CD4-positive, alpha-beta T cell (primary cell): ENCODE results near the gene PROSER2. TPM values are rescaled to one million over a fixed set of nuclear protein-coding genes. Genes with fewer than 3 reads are reported as not detected.

ENCODE experiments used
- ATAC-seq: fragments of 200-7000 bp; cut with Tn5 transposase; one replicate; pipeline ENCODE4 v1.10.0; 2022; ENCODE audit warnings: mild to moderate bottlenecking; ENCODE audit not compliant: poor library complexity
- CTCF ChIA-PET: fragments of 350-600 bp; sonication (Branson Sonifier 250); formaldehyde crosslinking; loops from one replicate; lab custom pipeline; 2021; ENCODE audit warnings: antibody characterized with exemption, inconsistent platforms; lab: Charles Lee
- POLR2A ChIA-PET: fragments of 350-600 bp; sonication (Branson Sonifier 250); formaldehyde crosslinking; loops from one replicate; lab custom pipeline; 2021; ENCODE audit warnings: antibody characterized with exemption, inconsistent platforms; lab: Charles Lee
- DNase-seq, 14 experiments: peaks; one replicate each; pipeline ENCODE4 v3.0.0-alpha.2; 2013 to 2020; ENCODE audit warnings: mixed read lengths in 2 of 14
- H3K27ac ChIP-seq, 2 donors: one replicate each; pipeline versions ENCODE4 v1.5.1 to v1.7.0; 2013; ENCODE audit warnings: low read length in 2 of 2, low read depth in 1 of 2, mild to moderate bottlenecking in 1 of 2
- H3K27me3 ChIP-seq, 2 experiments: 1 replicate in 1 of 2; 2 replicates in 1 of 2; pipeline versions ENCODE4 v1.6.1 to v1.7.0; 2013; ENCODE audit warnings: low read length in 2 of 2, control low read depth in 1 of 2, mild to moderate bottlenecking in 1 of 2, moderate library complexity in 1 of 2; ENCODE audit not compliant: insufficient read depth in 2 of 2, control insufficient read depth in 1 of 2
- H3K36me3 ChIP-seq: one replicate; pipeline ENCODE4 v1.6.1; 2013; ENCODE audit warnings: low read length, control low read depth; ENCODE audit not compliant: insufficient read depth
- H3K4me1 ChIP-seq: one replicate; pipeline ENCODE4 v1.6.1; 2013; ENCODE audit warnings: low read length, control low read depth; ENCODE audit not compliant: insufficient read depth
- H3K4me3 ChIP-seq: one replicate; pipeline ENCODE4 v1.5.1; 2013; ENCODE audit warnings: mild to moderate bottlenecking, low read length, moderate library complexity
- H3K9me3 ChIP-seq, 2 experiments: 1 replicate in 1 of 2; 2 replicates in 1 of 2; pipeline versions ENCODE4 v1.6.1 to v1.7.0; 2013; ENCODE audit warnings: low read length in 2 of 2, mild to moderate bottlenecking in 2 of 2, control low read depth in 1 of 2, moderate library complexity in 1 of 2; ENCODE audit not compliant: control insufficient read depth in 1 of 2, insufficient read depth in 1 of 2
- H3K27ac Mint-ChIP-seq: one replicate; pipeline ENCODE4 v1.8.0; 2020; ENCODE audit warnings: mixed read lengths
- H3K27me3 Mint-ChIP-seq: one replicate; pipeline ENCODE4 v1.8.0; 2021; ENCODE audit warnings: mixed read lengths
- H3K36me3 Mint-ChIP-seq: one replicate; pipeline ENCODE4 v1.8.0; 2021; ENCODE audit warnings: low read depth, mixed read lengths
- H3K4me1 Mint-ChIP-seq: one replicate; pipeline ENCODE4 v1.8.0; 2021; ENCODE audit warnings: low read depth, mixed read lengths
- H3K4me3 Mint-ChIP-seq: one replicate; pipeline ENCODE4 v1.8.0; 2020; ENCODE audit warnings: mild to moderate bottlenecking, mixed read lengths
- H3K9me3 Mint-ChIP-seq: one replicate; pipeline ENCODE4 v1.8.0; 2020; ENCODE audit warnings: mixed read lengths
- intact Hi-C, 2 experiments: fragments of 100-400 bp; cut with DNase I in 1 of 2; cut with micrococcal nuclease in 1 of 2; formaldehyde crosslinking; loops; one replicate each; pipeline versions ENCODE4 v1.15.1 to v1.9.0; 2023 to 2025; cut with DNase I, micrococcal nuclease
- total RNA-seq, 174 experiments: library from RNA in 2 of 174; stranded (reverse) in 2 of 174; gene quantifications; one replicate each; pipeline ENCODE4 v1.2.3 and lab custom pipeline; 2021 to 2026
- TF ChIP-seq, protein P1 (sequence below): fragments of 200-600 bp; IDR thresholded peaks from one replicate; pipeline ENCODE4 v1.8.0; 2022; ENCODE audit warnings: antibody characterized with exemption, mild to moderate bottlenecking

PROSER2 gene
- total RNA-seq, 2 experiments from 2014 or later: 1.1 TPM

DNA sequence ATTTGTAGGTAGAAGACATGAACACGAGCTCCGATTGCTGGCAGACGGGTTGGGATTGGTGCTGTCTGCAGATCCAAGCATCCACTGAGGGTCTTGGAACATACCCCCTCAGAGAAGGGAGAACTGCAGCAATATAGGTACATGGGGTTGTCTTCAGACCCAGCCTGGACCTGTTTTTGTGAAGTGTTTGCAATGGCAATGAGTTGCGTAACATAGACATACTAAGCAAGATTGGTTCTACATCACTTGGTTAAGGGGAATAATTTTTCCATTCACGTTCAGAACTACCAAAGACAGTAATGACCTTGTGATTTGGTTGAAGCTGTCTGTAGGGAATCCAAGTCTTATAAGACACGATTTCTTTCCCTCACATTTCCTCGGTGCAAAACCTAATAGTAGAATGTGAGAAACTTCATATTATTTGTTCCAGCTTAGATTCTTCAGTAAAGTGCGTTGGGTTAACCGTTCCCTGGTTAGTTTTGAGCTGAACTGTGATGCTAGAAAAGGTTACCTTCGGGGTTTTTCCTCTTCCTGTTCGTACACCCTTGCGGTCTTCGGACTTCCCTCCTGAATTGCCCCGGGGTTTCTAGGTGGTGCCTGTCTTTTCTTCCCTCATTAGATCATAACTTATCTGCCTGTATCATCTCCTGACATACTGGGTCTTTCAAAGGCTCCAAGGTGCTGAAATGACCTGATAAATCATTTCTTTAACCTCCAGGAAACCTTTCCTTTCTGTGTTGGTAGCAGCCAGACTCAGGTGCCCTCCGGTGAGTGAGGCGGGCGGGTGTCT lies 14.4 kb downstream of the PROSER2 start:
- TF ChIP-seq, protein P1, sequence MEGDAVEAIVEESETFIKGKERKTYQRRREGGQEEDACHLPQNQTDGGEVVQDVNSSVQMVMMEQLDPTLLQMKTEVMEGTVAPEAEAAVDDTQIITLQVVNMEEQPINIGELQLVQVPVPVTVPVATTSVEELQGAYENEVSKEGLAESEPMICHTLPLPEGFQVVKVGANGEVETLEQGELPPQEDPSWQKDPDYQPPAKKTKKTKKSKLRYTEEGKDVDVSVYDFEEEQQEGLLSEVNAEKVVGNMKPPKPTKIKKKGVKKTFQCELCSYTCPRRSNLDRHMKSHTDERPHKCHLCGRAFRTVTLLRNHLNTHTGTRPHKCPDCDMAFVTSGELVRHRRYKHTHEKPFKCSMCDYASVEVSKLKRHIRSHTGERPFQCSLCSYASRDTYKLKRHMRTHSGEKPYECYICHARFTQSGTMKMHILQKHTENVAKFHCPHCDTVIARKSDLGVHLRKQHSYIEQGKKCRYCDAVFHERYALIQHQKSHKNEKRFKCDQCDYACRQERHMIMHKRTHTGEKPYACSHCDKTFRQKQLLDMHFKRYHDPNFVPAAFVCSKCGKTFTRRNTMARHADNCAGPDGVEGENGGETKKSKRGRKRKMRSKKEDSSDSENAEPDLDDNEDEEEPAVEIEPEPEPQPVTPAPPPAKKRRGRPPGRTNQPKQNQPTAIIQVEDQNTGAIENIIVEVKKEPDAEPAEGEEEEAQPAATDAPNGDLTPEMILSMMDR: no peak
- H3K27ac ChIP-seq: no peak overlapping the region
- ATAC-seq (no peak), DNase-seq (no peak)
- Mint-ChIP-seq H3K27ac (no peak overlapping the region), H3K4me1 (no peaks in the 10 kb centered on the region), H3K9me3 (no peaks in the 10 kb centered on the region), H3K4me3 (no peak overlapping the region), H3K36me3 (no peaks in the 10 kb centered on the region), H3K27me3 (peaks cover 31% of the 10 kb centered on the region)
- no peaks in the 10 kb centered on the region for H3K9me3 ChIP-seq
- no peak overlapping the region for H3K4me3 ChIP-seq
- intact Hi-C loops: no loop called here
- ChIA-PET CTCF (interaction anchor here (1.2 kb wide), 1 partner anchor 17 kb away, joined by 4 read pairs; no protein-coding TSS in a partner anchor), POLR2A (no interaction called here)
- no peaks in the 10 kb centered on the region for H3K36me3 ChIP-seq
- H3K27me3 ChIP-seq: no peaks in the 10 kb centered on the region
- H3K4me1 ChIP-seq: no peaks in the 10 kb centered on the region

DNA sequence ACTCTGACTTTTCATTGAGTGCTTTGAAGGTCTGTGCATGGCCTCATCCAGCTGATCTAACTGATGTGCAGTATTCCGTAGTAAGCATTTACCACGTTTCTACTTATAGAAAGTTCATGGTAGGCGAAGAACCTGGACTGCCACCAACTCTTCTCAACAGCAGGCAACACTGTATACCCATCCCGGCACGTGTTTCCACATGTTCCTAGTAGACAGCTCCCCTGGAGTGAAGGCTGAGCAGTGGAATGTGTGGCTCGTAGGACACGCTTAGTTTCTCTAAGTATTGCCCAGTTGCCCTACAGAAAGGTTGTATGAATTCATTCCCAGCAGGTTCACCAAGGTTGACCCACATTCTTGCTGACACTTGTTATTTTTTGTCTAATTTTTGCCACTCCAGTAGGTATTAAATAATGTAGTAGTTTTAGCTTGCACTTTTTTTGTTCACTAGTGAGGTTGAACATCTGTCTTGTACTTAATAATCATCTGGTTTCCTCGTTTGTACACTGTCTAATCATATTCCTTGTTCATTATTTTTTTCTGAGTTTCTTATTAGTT lies 15.2 kb downstream of the PROSER2 start:
- POLR2A ChIA-PET: no interaction called here
- intact Hi-C loops: no loop called here
- Histone ChIP-seq H3K36me3 (no peaks in the 10 kb centered on the region), H3K4me3 (no peak overlapping the region), H3K27ac (no peak overlapping the region), H3K9me3 (no peaks in the 10 kb centered on the region), H3K4me1 (no peaks in the 10 kb centered on the region), H3K27me3 (no peaks in the 10 kb centered on the region)
- ATAC-seq (no peak), DNase-seq (no peak)
- no peaks in the 10 kb centered on the region for H3K9me3 Mint-ChIP-seq
- CTCF ChIA-PET: interaction anchor here (1.2 to 1.3 kb wide), 2 partner anchors 10 to 19 kb away, joined by 3 read pairs; no protein-coding TSS in a partner anchor
- no peaks in the 10 kb centered on the region for H3K4me1 Mint-ChIP-seq
- no peak overlapping the region for H3K4me3 Mint-ChIP-seq
- peaks cover 31% of the 10 kb centered on the region for H3K27me3 Mint-ChIP-seq
- TF ChIP-seq, protein P1: no peak
- no peak overlapping the region for H3K27ac Mint-ChIP-seq
- H3K36me3 Mint-ChIP-seq: no peaks in the 10 kb centered on the region

DNA sequence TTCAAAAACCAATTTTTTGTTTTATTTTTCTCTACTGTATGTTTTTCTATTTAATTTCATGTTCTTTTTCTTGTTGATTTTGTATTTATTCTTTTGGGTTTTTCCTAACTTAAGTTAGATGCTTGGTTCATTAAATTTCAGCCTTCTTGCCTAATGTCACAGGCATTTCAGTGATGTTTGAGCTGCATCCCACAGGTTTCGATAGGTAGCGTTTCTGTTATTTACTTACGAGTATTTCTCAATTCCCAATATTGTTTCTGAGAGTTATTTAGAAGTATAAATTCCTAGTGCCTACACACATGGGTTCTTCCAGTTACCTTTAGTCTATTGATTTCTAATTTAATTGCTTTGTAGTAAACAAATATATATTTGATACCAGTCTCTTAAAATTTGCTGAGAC lies 18.2 kb downstream of the PROSER2 start:
- H3K36me3 ChIP-seq: no peaks in the 10 kb centered on the region
- peaks cover 16% of the 10 kb centered on the region for H3K4me1 Mint-ChIP-seq
- no peak for DNase-seq
- intact Hi-C loops: no loop called here
- H3K4me3 ChIP-seq: no peak overlapping the region
- TF ChIP-seq, protein P1: no peak
- no peaks in the 10 kb centered on the region for H3K9me3 ChIP-seq
- H3K4me3 Mint-ChIP-seq: no peak overlapping the region
- no peak overlapping the region for H3K27ac ChIP-seq
- ATAC-seq: no peak
- CTCF ChIA-PET: no interaction called here
- H3K4me1 ChIP-seq: peaks cover 11% of the 10 kb centered on the region
- peaks cover 36% of the 10 kb centered on the region for H3K27me3 Mint-ChIP-seq
- H3K36me3 Mint-ChIP-seq: no peaks in the 10 kb centered on the region
- POLR2A ChIA-PET: no interaction called here
- no peaks in the 10 kb centered on the region for H3K9me3 Mint-ChIP-seq
- H3K27ac Mint-ChIP-seq: no peak overlapping the region
- H3K27me3 ChIP-seq: peaks cover 0 to under 1% of the 10 kb centered on the region in 2 experiments
